Activated gamma-delta T cell treated with Interleukin-2 at 50 U/mL for 16 hours (primary cell): ENCODE data around the gene CARM1.
"Not testable (repeated sequence)": the region's sequence is repeated elsewhere in the genome, so short reads cannot be mapped to it uniquely, and the experiment has no call there.

Experiments
- DNase-seq: peaks from one replicate; pipeline ENCODE4 v3.0.0-alpha.2; 2020

Gene CARM1

GRCh38 chr19:10870955-10871603, at the start of gene CARM1:
Gene CARM1, plus strand, starts transcription at chr19:10871553. Its CDS starts 150 bp downstream, at chr19:10871703.
- DNase-seq: peak; percentile 99

- DNase-seq: no peak
Measured at GRCh38 chr19:10823690-10824089, 47.7 kb upstream of the CARM1 start.

- no peak for DNase-seq
Measured at GRCh38 chr19:10826231-10826630, 45.1 kb upstream of the CARM1 start.

- no peak for DNase-seq
Measured at GRCh38 chr19:10826846-10827245, 44.5 kb upstream of the CARM1 start.

- DNase-seq: no peak
Measured at GRCh38 chr19:10828981-10829821, 42.2 kb upstream of the CARM1 start.

- DNase-seq: no peak
Measured at GRCh38 chr19:10829967-10830366, 41.4 kb upstream of the CARM1 start.

GRCh38 chr19:10830370-10830769, 41.0 kb upstream of the CARM1 start:
- DNase-seq: no peak

DNA sequence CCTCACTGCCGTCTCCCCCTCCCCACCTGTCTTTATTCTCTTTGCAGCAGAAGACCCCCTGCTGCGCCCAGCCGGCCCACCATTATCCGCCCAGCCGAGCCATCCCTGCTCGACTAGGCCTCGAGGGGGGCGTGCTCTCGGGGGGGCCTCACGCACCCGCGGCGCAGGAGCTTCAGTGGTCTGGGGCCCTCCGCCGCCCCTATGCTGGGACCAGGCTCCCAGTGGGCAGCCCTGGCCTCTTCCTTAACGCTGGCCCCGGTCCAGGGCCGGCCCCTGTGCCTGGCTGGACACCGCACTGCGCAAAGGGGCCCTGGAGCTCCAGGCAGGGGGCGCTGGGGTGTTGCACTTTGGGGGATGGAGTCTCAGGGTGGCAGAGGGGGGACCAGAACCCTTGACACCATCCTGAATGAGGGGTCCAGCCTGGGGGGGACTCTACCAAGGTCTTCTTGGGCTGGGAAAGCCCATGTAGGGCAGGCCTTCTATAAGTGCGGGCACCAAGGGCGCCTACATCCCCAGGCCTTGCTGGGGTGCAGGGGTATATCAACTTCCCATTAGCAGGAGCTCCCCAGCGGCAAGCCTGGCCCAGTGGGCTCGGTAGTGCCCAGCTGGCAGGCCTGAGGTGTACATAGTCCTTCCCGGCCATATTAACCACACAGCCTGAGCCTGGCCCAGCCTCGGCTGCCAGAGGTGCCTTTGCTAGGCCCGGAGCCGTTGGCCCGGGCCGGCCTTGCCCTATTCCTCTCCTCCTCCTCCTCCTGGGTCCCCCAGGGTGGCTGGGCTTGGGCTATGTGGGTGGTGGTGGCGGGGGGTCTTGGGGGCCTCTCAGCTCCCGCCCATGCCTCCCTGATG, 40.2 kb upstream of the CARM1 start:
- no peak for DNase-seq

DNA sequence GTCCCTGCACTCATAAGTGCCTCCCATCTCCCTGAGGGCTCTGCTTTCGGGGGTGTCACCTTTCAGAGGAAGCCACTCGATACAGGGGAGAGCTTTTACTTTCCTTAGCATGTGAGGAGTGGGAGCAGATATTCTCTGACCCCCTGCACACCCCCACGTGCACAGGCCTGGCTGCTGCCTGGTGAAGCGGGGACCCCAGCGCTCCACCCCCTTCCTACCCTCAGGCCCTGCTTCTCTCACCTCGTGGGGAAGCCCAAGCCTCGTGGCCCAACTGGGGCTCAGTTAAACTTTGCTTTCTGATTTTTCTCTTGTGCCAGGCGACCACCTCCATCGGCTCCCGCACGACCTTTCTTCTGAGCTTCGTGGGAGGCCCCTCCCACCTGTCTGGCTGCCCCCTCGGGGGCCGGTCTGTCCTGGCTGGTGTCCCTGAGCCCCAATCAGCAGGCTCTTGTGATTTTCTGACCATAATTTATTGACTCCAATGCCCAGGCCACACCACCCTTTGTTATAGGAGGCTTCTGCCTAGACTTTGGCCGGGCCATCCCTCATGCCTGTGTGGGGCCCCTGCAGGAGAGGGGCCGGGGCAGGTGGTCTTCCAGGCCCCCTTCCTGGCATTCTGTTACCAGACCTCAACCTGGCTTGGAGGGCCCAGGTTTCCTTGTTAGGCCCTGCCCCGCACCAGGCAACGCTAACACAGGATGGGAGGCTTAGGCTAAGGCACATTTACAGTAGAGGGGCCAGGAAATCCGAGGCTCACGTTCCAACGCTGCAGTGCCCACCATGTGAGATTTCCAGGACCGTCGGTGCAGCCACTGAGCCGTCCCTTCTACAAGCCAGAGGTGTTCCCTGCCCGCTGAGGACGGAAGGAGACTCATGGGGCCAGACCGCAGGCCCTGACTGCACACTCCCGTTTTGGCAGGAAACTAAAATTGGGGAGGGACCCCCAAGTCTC, 39.1 kb upstream of the CARM1 start:
- no peak for DNase-seq

DNA sequence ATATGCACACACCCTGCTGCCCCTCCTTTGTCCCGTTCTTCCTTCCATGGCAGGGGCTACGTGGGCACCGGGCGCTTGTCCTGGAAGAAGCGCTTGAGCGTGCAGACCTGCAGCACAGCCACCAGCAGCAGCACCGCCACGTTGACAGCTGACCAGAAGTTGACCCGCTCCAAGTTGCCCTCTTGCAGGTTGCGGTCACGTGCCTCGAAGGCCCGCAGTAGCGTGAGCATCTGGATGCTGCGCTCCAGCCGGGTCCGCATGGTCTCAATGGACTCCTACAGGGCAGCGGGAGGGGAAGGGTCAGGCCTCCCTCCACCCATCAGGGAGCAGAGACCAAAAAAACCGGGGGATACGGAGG, 38.4 kb upstream of the CARM1 start:
- no peak for DNase-seq

- no peak for DNase-seq
Measured at GRCh38 chr19:10835089-10835753, 36.1 kb upstream of the CARM1 start.

- DNase-seq: peak; percentile 91
Measured at GRCh38 chr19:10835754-10836478, 35.4 kb upstream of the CARM1 start, which contains the start of gene TMED1. Gene TMED1, minus strand, starts transcription at chr19:10836212. Its CDS starts 21 bp downstream, at chr19:10836191.

DNA sequence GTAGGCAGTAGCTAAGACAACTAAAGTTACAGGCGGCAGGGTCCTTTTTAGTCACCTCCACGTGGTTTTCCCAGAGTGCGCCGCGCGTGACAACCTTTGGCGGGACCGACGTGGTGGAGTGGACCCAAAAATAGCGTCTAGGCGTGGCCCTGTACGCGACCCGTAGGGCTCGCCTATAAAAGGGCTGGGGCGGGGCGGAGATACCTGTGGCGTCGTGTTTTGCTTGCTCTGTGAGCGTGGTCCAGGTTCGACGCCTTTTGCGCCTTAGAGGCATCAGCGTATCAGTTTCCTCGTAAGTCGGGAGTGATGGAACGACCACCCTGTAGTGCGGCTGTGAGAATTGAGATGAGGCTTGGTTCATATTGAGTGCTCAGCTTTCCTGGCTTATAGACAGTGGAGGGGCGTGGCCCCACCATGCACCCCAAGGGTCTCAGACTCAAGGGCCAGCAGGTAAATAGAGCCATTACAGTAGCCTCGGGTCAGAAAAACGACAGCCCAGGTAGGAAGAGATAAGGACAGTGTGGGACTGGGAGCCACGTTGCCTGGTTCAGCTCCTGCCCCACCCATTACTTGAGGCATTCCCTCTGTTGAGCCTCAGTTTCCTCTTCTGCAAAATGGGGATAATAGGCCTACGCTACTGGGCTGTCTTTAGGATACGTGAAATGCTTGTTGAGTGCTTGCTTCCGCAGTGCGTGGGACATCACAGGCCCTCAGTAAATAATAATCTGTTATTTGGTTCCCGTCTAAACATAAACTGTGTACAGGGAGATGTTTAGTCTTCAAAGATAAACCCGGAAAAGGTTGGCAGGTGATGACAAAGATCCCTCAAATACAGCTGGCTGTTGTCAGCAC, 34.6 kb upstream of the CARM1 start:
- DNase-seq: peak; percentile 68

GRCh38 chr19:10837649-10838048, 33.7 kb upstream of the CARM1 start:
- not testable (repeated sequence) for DNase-seq

GRCh38 chr19:10838377-10838776, 33.0 kb upstream of the CARM1 start:
- no peak for DNase-seq

GRCh38 chr19:10839114-10840050, 32.0 kb upstream of the CARM1 start:
- DNase-seq: no peak

GRCh38 chr19:10842788-10843187, 28.6 kb upstream of the CARM1 start:
- DNase-seq: no peak

GRCh38 chr19:10846500-10847202, 24.7 kb upstream of the CARM1 start:
- no peak for DNase-seq
